Pons (tissue), 1 donor: ENCODE results near the gene MX2.
"Not testable (repeated sequence)": the region's sequence is repeated elsewhere in the genome, so short reads cannot be mapped to it uniquely, and the experiment has no call there.

Experiments used
- DNase-seq: peaks from one replicate; pipeline ENCODE4 v3.0.0-alpha.2; 2016; ENCODE audit warnings: low spot score

MX2 gene

GRCh38 chr21:41361786-41362604 lies at the start of gene MX2:
MX2 (plus strand) TSS chr21:41362027; CDS start chr21:41376907, 14,880 bp downstream.
- peak; percentile 55 for DNase-seq

- not testable (repeated sequence) for DNase-seq
Observed at GRCh38 chr21:41313285-41314164, 48.3 kb upstream of the MX2 start.

GRCh38 chr21:41315726-41316125 lies 46.1 kb upstream of the MX2 start:
- DNase-seq, result no peak

GRCh38 chr21:41316200-41317062 lies 45.4 kb upstream of the MX2 start, which contains the start of gene FAM3B:
FAM3B (plus strand) TSS chr21:41316801; CDS start chr21:41316880, 79 bp downstream.
- DNase-seq, result no peak

- no peak for DNase-seq
Observed at GRCh38 chr21:41317063-41317392, 44.8 kb upstream of the MX2 start.

- no peak for DNase-seq
Observed at GRCh38 chr21:41317458-41317857, 44.4 kb upstream of the MX2 start.

GRCh38 chr21:41318218-41318617 lies 43.6 kb upstream of the MX2 start:
- no peak for DNase-seq

- DNase-seq, result no peak
Observed at GRCh38 chr21:41319273-41319672, 42.6 kb upstream of the MX2 start.

GRCh38 chr21:41321211-41321907 lies 40.5 kb upstream of the MX2 start:
- no peak for DNase-seq

GRCh38 chr21:41321908-41322495 lies 39.8 kb upstream of the MX2 start:
- DNase-seq, result no peak

- DNase-seq, result no peak
Observed at GRCh38 chr21:41322496-41323382, 39.1 kb upstream of the MX2 start.

GRCh38 chr21:41325138-41325912 lies 36.5 kb upstream of the MX2 start:
- no peak for DNase-seq

- DNase-seq, result no peak
Observed at GRCh38 chr21:41326414-41327080, 35.3 kb upstream of the MX2 start.

- DNase-seq, result no peak
Observed at GRCh38 chr21:41327753-41328152, 34.1 kb upstream of the MX2 start.

GRCh38 chr21:41328660-41329607 lies 32.9 kb upstream of the MX2 start:
- DNase-seq, result no peak

GRCh38 chr21:41333752-41334151 lies 28.1 kb upstream of the MX2 start:
- DNase-seq, result no peak

GRCh38 chr21:41337515-41337914 lies 24.3 kb upstream of the MX2 start:
- DNase-seq, result no peak
